ENCODE results near the gene BLM. TPM values are rescaled to one million over a fixed set of nuclear protein-coding genes. Genes with fewer than 3 reads are reported as not detected.

The BLM gene
- polyA plus RNA-seq, 3 donors: 10.4 to 12.2 (median 11.5) TPM

DNA sequence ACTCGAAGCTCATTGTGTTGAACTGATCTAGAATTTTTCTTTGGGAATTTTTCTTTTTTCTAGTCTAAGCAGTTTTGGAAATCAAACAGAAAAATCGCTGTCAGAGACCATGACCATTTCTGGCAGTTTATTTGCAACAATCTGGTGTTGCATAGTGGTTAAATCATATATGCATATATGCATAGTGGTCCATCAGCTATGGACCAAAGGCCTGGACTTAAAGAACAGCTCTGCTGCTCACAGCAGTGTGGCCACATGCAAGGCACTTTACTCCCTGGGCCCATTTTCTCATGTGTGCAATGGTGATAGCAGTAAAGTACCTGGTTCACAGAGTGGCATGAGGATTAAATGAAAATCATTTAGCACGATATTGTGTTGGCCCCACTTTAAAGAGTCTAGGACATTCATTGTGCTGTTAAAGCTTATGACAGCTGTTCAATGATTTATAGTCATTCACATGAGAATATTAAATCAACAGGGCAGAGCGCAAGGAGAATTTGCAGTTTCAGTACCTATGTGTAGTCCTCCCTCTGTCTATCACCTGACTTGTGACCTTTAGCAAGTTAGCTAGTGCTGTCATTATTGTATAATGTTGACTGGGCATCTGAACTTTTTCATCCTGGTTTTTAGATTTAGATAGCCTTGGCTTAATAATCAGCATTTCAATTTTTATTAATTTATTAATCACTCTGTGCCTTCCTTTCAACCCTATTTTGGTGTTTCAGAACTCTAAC is 46.4 kb downstream of the BLM start:
- no peak for DNase-seq (ENCODE audit: extremely low read depth in 1 of 11, low read depth in 9 of 11, low spot score in 4 of 11)

DNA sequence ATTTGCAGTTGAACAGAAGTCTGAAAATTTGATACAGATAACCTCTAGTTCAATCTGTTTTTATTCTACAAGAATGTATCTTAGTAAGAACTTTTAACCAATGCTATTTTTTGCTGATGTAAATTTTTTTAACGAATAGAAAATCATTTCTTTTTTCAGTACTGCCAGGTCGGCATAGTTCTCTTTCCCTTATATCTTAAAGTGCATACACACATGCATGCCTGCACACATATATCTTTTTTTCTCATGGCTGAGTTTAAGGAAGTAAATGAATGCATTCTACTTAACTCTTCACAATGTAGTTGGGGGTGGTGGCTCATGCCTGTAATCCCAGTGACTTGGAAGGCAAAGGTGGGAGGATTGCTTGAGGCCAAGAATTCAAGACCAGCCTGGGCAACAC is 48.4 kb downstream of the BLM start:
- DNase-seq (ENCODE audit: extremely low read depth in 1 of 11, low read depth in 9 of 11, low spot score in 4 of 11): no peak

DNA sequence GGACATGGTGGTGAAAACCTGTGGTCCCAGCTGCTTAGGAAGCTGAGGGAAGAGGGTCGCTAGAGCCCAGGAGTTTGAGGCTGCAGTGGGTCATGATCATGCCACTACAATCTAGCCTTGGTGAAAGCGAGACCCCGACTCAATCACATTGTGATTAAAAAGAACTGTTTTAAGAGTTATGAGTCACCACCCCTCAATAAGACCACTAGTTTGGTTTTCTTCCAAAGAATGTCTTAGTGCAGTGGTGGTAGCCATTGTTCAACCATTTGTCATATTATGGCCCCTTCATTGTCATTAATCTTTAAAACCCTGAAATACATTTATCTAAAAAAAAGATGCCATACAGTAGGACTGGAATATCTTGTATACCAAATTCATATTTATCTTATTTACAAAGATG is 48.8 kb downstream of the BLM start:
- DNase-seq (ENCODE audit: extremely low read depth in 1 of 11, low read depth in 9 of 11, low spot score in 4 of 11): no peak

DNA sequence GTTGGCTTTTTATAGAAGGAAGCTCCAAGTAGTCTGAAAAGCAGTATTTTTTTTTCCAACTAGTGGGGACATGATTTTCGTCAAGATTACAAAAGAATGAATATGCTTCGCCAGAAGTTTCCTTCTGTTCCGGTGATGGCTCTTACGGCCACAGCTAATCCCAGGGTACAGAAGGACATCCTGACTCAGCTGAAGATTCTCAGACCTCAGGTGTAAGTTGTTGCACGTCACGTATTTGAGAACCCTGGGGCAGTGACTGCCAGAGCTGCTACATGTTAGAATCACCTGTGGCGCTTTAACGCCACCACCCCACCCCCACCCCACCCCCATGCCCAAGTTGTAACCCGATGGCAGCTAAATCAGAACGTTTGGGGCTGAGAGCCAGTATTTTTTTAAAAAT is 52.2 kb downstream of the BLM start:
- DNase-seq (ENCODE audit: extremely low read depth in 1 of 11, low read depth in 9 of 11, low spot score in 4 of 11): no peak

DNA sequence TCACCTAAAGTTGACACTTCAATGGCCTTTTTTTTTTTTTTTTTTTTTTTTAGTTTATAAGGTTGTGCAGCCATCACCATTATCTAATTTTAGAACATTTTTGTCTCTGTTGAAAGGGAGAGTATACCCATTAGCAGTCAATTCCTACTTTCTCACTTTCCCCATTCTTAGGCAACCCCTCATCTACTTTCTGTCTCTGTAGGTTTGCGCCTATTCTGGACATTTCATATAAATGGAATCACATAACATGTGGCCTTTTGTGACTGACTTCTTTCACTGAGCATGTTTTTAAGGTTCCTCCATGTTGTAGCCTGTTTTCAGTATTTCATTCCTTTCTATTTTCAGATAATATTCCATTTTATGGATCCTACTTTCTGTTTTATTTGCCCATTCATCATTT is 56.3 kb downstream of the BLM start:
- DNase-seq (ENCODE audit: extremely low read depth in 1 of 11, low read depth in 9 of 11, low spot score in 4 of 11): no peak

DNA sequence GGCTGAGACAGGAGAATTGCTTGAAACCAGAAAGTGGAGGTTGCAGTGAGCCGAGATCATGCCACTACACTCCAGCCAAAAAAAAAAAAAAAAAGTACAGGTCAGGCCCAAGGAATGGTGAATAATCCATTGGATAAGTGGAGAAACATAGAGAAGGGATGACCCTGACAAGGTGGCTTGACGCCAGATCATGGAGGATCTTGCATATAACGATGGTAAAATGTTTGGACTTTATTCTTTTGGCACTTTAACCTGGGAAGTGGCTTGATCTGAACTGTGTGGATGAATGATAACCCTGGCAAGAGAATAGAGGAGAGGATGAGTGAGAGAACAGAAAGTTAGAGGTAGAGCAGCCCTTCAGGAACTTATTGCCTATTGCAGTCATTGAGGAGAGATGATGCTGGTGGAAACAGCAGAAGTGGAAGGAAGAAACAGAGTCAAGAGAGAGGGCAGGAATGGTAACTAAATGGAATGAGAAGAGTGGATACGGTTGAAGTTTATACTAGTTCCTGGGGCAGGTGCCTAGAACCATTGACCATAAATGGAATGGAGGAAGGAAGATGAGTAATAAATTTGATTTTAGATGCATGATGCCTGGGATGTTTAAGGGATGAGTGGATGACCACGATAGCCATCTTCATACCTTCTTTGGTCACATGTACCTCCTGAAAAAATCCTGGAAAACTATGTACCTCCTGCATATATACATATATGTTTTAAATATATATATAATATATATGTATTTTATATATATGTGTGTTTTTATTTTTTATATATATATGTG is 57.8 kb downstream of the BLM start:
- DNase-seq (ENCODE audit: extremely low read depth in 1 of 11, low read depth in 9 of 11, low spot score in 4 of 11): no peak

DNA sequence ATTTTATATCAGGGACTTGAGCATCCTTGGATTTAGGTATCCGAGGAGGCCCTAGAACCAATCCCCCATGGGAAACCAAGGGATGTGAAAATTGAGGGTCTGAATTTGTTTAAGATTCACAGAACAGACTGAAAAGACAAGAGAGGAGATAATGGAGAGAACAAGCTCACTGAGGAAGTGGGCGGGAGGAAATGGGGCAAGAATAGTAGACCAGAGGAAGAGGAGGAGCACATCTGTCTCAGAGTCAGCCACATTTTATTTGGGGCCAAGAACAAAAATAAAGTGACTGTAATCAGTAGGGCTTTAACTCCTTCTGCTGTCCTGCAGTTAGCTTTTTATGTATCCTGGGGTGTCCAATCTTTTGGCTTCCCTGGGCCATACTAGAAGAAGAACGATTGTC is 63.8 kb downstream of the BLM start:
- DNase-seq (ENCODE audit: extremely low read depth in 1 of 11, low read depth in 9 of 11, low spot score in 4 of 11): no peak

DNA sequence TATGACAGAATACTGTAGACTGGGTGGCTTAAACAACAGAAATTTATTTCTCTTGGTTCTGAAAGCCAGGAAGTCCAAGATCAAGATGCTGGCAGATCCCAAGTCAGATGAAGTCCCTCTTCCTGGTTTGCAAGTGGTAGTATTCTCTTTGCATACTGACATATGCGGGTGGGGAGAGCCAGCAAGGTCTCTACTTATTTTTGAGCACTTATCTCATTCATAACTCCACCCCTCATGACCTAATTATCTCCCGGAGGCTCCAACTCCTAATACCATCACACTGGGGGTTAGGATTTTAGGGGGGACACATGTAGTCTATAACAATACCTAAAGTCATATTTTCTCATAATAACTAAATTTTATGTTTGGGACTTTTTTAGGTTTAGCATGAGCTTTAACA is 65.3 kb downstream of the BLM start:
- no peak for DNase-seq (ENCODE audit: extremely low read depth in 1 of 11, low read depth in 9 of 11, low spot score in 4 of 11)

DNA sequence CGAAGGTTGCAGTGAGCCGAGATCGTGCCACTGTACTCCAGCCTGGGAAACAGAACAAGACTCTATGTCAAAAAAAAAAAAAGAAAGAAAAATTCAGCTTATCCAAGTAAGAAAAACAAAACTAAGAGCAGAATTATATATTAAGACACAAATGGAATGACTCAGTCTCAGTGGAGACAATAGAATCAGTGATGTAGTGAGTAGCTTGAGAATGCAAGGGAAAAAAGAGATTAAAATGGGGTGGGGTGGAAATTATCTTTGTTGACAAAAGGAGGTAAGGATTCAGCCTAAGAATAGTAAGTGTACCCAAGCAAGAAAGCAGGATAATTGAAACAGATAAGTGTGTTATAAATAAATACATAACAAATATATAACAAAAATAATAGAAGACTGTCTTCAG is 70.7 kb downstream of the BLM start:
- no peak for DNase-seq (ENCODE audit: extremely low read depth in 1 of 11, low read depth in 9 of 11, low spot score in 4 of 11)

DNA sequence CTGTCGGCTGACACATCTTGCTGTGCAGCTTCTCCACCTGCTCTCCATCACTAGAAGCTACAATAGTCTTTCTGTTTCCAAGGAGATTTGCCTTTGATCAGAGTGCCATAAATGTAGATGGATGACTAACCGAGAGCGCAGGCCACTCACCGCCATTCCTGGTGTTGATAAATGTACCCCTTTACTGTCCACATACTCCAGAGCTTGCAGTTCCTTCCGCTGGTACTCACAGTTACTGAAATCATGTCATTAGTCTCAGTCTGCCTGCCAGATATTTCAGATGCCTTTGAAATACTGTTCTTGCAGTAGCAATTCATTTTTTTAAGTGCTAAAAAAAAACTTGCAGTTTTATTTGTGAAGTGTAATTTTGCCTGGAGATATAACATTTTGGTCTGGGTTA is 72.3 kb downstream of the BLM start:
- DNase-seq (ENCODE audit: extremely low read depth in 1 of 11, low read depth in 9 of 11, low spot score in 4 of 11): no peak

DNA sequence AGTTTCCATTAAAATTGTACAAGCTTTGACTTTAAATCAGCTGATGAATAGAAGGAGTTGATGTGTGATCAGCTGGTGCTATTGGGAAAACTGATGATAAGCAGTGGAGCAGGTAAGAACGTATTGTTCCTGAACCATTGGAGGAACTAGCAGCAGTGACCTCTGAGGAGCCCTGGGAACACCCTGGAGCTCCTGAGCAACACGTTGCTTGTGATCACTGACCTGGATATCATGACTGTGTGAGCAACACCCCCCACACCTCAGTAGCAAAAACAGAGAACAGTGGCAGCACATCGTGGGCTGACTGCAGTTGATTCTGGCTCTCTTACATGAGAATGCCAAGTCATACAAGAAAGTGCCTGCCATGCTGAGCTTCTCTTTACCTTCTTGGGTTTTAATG is 72.9 kb downstream of the BLM start:
- peak in 2 of 11 donors; percentile 8 to 20 for DNase-seq (ENCODE audit: extremely low read depth in 1 of 11, low read depth in 9 of 11, low spot score in 4 of 11)

DNA sequence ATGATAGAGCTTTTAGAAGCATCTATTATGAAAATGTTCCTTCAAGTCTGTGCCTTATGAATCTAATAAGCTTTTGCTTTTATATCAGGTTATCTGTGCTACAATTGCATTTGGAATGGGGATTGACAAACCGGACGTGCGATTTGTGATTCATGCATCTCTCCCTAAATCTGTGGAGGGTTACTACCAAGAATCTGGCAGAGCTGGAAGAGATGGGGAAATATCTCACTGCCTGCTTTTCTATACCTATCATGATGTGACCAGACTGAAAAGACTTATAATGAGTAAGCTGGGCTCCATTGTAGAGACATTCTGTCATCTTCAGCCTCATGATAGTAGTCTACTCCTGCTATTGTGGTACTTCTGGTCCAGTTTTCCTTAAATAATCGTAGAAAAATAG is 73.4 kb downstream of the BLM start:
- DNase-seq (ENCODE audit: extremely low read depth in 1 of 11, low read depth in 9 of 11, low spot score in 4 of 11): no peak

DNA sequence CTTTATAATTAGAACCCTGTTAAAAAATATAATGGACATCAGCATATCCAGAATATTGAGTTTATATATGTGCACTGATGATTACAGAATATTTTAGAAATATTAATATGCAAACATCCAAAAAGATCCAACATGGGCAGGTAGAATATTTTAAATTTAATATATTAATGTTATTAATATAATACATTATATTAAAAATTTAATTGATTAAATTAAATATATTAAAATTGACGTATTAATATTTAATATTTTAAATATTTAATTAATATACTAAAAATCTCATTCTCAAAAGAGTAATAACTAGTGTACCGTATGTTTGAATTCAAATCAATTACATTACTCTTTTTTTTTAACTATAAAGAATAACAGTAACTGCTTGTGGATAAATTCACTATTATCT is 77.4 kb downstream of the BLM start:
- no peak for DNase-seq (ENCODE audit: extremely low read depth in 1 of 11, low read depth in 9 of 11, low spot score in 4 of 11)

DNA sequence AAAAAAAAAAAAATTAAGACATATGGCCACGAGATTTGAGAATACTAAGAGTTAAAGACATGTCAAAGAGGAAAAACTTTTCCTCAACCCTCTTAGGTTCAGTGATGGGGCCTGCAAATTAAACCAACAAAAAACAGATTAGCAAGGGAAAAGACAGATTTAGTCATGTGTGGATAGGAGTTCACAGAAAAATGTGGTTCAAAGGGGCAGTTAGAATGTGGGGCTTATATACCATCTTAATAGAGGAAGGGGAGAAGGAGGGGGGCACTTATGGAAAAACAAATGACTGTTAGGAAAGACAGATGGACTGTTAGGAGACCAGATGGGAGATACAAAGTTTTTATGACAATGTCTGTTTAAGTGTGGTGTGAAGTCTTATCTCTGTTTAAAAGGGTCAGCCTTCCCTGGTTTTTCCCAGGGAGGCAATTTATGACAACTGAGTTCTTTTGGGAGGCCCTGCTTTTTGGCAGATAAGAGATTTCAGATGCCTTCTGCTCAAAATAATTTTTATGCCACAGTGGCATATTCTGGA is 82.6 kb downstream of the BLM start:
- DNase-seq (ENCODE audit: extremely low read depth in 1 of 11, low read depth in 9 of 11, low spot score in 4 of 11): no peak

DNA sequence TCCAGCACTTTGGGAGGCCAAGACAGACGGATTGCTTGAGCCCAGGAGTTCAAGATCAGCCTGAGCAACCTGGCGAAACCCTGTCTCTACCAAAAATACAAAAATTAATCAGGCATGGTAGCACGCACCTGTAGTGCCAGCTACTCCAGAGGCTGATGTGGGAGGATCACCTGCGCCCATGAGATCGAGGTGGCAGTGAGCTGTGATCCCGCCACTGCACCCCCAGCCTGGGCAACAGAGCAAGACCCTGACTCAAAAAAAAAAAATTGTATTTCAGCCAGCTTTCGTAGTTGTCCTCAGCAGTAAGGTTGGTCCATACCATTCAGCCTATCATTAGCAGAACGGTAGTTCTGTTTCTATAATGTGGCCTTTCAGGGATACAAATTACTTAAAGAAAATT is 84.7 kb downstream of the BLM start:
- no peak for DNase-seq (ENCODE audit: extremely low read depth in 1 of 11, low read depth in 9 of 11, low spot score in 4 of 11)

DNA sequence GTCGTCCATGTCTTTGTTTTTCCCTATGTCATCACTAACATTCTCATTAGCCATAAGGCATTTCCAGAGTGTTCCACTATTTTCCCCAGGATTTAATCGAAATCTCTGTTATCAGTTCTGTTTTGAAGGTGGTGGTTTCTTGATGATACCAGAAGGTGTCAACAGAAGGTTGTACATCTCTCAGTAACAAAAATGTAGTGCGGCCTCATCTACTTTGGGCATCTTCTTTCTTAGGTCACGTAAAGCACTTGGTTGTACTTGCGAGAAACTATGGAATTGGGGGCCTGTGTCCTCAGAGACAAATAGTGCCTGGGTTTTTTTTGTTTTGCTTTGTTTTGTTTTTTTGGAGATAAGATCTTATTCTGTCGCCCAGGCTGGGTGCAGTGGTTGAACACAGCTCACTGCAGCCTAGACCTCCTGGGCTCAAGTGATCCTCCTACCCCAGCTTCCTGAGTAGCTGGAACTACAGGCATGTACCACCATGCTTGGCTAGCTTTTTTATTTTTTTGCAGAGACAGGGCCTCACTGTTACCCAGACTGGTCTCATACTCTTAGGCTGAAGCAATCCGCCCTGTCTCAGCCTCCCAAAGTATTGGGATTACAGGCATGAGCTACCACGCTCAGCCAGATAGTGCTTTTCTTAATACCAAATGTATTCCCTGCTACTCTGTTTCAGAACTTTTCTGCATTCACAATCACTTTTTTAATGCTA is 90.1 kb downstream of the BLM start:
- DNase-seq (ENCODE audit: extremely low read depth in 1 of 11, low read depth in 9 of 11, low spot score in 4 of 11): no peak

DNA sequence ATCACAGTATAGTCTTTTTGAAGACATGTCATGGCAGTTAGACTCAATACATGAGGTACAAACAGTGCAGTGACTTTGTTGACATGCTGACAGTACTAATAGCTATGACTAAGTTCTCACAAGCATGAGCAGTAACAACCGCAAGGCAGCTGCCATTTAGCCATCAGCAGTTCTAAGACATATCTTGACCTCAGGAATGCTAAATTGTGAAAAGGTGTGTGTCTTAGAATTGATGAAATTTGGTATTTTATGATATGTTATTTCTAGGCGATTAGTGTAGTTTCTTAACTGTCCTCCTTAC is 90.6 kb downstream of the BLM start:
- DNase-seq (ENCODE audit: extremely low read depth in 1 of 11, low read depth in 9 of 11, low spot score in 4 of 11): no peak

DNA sequence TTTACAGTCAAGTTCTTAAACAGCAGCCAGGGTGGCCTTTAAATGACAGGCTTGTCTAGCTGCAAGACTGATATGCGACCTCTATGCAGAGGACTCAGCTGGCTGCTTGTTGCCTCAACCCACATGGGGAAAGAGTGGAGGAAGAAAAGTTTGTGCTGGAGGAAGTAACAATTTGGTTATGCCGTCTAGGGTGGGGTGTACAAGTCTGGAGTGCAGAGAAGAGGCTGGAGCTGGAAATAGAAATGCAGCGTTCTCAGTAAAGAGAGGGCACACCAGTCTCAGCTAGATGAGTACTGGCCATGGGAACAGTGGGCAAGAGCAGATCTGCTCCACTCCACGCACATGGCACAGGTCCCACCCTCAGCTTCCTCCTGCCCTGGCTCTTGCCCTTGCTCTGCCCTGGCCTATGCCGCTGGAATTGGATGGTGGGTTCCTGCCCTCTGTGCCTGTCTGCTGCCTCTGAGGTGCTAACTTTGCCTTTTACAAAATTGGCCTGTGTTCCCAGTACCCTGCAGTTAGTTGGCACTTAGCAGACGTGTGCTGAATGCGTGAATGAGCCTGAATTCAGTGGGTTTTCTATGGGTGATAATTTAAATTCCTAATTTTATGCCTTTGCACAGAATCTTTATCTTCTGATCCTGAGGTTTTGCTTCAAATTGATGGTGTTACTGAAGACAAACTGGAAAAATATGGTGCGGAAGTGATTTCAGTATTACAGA is 91.5 kb downstream of the BLM start:
- no peak for DNase-seq (ENCODE audit: extremely low read depth in 1 of 11, low read depth in 9 of 11, low spot score in 4 of 11)

DNA sequence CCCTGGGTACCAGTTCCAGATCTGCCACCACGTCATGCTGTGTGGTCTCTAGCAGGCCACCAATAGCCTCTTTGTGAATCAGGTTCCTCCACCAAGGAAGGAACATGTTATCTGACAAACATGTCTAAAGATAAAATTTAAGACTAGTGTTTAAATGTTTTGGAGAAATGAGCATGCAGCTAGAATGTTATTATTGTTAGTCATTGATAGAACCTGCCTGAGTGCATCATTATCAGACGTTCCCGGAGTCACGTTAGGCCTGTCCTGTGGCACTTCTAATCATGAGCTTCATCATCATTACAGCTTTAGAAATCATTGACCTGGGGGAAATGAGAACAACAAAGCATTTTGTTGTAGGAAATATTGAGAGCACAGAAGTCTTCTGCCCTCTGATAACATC is 92.4 kb downstream of the BLM start:
- no peak for DNase-seq (ENCODE audit: extremely low read depth in 1 of 11, low read depth in 9 of 11, low spot score in 4 of 11)

DNA sequence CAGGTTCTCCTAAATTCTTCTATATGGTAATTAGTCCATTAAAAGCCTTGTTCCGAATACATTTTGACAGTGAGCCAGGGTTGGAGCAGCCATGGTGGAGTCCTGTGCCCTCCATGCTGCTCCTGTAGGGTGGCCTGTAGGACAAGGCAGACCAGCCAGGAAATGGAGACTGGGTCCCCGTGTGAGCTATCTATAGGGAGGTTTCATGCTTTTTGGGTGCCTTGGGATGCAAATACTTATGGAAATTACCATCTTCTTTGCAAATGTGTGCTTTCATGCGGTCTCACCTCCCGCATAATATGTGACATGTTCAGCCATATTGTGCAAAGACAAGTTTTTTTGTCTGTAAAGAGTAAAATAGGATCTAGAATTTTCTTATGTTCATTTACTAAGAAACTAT is 93.2 kb downstream of the BLM start:
- no peak for DNase-seq (ENCODE audit: extremely low read depth in 1 of 11, low read depth in 9 of 11, low spot score in 4 of 11)
